ENCODE measurements around the gene UST.
"Not testable (repeated sequence)": the region's sequence is repeated elsewhere in the genome, so short reads cannot be mapped to it uniquely, and the experiment has no call there.

Gene UST

DNA sequence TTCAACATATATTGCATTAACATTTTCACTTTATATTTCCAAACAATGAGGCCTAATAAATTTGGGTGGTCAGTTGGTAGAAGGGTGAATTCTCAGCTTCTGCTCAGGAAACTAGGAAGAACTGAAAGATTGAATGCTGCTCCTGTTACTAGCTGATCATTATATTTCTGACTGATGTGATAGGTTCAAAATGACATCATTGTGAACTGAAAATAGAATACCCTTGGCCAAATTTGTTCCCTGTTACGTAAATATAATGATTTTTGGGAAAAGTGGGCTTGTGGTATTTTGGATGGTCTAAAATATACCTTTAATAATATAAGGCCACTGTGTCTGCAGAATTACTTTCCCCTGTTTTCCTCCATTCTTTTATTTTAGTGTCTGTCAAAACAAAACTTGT is 2.8 kb downstream of the UST start:
- no peaks in the 10 kb centered on the region for H3K36me3 ChIP-seq (ENCODE audit: low read length)
- no peaks in the 10 kb centered on the region for H4K20me1 ChIP-seq (ENCODE audit: low read depth, low read length)
- H3K27me3 ChIP-seq (ENCODE audit: low read length) = no peaks in the 10 kb centered on the region
- no peaks in the 10 kb centered on the region for H3F3A ChIP-seq (ENCODE audit: insufficient read depth)
- no peak overlapping the region for H3K9ac ChIP-seq (ENCODE audit: low read length)
- TF ChIP-seq EZH2phosphoT487 (conservative IDR thresholded peaks at IDR 0.05; ENCODE audit: low read length) = no peak
- TF ChIP-seq, protein P1, sequence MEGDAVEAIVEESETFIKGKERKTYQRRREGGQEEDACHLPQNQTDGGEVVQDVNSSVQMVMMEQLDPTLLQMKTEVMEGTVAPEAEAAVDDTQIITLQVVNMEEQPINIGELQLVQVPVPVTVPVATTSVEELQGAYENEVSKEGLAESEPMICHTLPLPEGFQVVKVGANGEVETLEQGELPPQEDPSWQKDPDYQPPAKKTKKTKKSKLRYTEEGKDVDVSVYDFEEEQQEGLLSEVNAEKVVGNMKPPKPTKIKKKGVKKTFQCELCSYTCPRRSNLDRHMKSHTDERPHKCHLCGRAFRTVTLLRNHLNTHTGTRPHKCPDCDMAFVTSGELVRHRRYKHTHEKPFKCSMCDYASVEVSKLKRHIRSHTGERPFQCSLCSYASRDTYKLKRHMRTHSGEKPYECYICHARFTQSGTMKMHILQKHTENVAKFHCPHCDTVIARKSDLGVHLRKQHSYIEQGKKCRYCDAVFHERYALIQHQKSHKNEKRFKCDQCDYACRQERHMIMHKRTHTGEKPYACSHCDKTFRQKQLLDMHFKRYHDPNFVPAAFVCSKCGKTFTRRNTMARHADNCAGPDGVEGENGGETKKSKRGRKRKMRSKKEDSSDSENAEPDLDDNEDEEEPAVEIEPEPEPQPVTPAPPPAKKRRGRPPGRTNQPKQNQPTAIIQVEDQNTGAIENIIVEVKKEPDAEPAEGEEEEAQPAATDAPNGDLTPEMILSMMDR (IDR thresholded peaks at IDR 0.05; ENCODE audit: insufficient read depth, low read length, poor library complexity, severe bottlenecking) = no peak
- H3K4me3 ChIP-seq (ENCODE audit: insufficient read depth, low read length, poor library complexity, severe bottlenecking) = no peak overlapping the region
- H3K27ac ChIP-seq (ENCODE audit: low read depth, low read length) = no peak overlapping the region
- no peaks in the 10 kb centered on the region for H3K9me3 ChIP-seq (ENCODE audit: insufficient read depth, low read length)
- H3K4me2 ChIP-seq (ENCODE audit: low read depth, low read length, poor library complexity, severe bottlenecking) = no peak overlapping the region
- H3K9me2 ChIP-seq (replicated peaks; ENCODE audit: insufficient read depth, low read length) = no peaks in the 10 kb centered on the region
- H2AFZ ChIP-seq (ENCODE audit: low read depth, low read length, severe bottlenecking) = no peak overlapping the region
- H3K79me2 ChIP-seq (ENCODE audit: insufficient read depth, low read length) = no peaks in the 10 kb centered on the region

DNA sequence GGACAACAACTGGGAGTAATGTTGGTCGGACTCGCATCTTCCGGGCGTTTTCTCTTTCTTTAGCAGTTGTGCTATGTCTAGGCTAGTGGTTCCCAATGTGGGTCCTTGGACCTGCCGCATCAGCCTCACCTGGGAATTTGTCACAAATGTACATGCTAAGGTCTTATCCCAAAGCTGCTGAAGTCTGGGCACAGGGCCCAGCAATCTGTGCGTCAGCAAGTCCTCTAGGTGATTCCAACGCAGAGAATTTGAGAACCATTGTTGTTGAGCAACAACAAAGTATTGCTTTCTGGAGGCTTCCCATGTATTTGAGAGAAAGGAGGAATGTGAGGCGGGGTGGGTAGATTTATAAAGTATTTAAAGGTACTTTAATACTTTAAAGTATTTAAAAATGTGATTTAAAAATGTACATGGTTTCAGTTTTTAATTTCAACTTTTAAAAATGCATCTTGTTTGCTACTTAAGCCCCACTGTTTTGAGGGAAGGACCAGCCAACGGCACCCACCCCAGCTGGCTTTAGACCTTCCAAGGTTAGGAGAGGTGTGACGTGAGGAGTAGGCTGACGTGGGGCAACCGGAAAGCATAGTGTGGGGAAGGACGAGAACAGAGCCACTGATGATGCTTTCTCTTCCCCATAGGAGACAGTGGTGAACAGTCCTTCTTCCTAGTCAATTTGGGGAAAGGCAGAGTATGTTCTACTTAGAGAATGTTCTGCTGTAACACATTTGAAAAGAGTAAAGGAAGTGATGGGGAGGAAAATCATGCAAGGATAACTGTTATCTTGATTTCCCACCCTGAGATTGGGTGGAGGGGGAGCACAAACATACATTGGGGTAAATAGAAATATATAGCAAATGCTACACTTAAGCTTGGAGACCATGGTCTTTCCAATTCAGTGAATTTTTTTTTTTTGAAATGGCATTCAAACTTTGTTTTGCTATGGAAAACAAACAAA is 4.3 kb downstream of the UST start:
- no peaks in the 10 kb centered on the region for H3K27me3 ChIP-seq (ENCODE audit: low read length)
- no peaks in the 10 kb centered on the region for H3K79me2 ChIP-seq (ENCODE audit: insufficient read depth, low read length)
- no peaks in the 10 kb centered on the region for H3F3A ChIP-seq (ENCODE audit: insufficient read depth)
- no peak overlapping the region for H3K4me2 ChIP-seq (ENCODE audit: low read depth, low read length, poor library complexity, severe bottlenecking)
- H4K20me1 ChIP-seq (ENCODE audit: low read depth, low read length) = no peaks in the 10 kb centered on the region
- no peak overlapping the region for H3K27ac ChIP-seq (ENCODE audit: low read depth, low read length)
- H3K9ac ChIP-seq (ENCODE audit: low read length) = no peak overlapping the region
- H3K36me3 ChIP-seq (ENCODE audit: low read length) = no peaks in the 10 kb centered on the region
- no peaks in the 10 kb centered on the region for H3K9me2 ChIP-seq (replicated peaks; ENCODE audit: insufficient read depth, low read length)
- TF ChIP-seq, protein P1 (IDR thresholded peaks at IDR 0.05; ENCODE audit: insufficient read depth, low read length, poor library complexity, severe bottlenecking) = no peak
- no peak for TF ChIP-seq EZH2phosphoT487 (conservative IDR thresholded peaks at IDR 0.05; ENCODE audit: low read length)
- no peak overlapping the region for H3K4me3 ChIP-seq (ENCODE audit: insufficient read depth, low read length, poor library complexity, severe bottlenecking)
- no peaks in the 10 kb centered on the region for H3K9me3 ChIP-seq (ENCODE audit: insufficient read depth, low read length)
- H2AFZ ChIP-seq (ENCODE audit: low read depth, low read length, severe bottlenecking) = no peak overlapping the region

DNA sequence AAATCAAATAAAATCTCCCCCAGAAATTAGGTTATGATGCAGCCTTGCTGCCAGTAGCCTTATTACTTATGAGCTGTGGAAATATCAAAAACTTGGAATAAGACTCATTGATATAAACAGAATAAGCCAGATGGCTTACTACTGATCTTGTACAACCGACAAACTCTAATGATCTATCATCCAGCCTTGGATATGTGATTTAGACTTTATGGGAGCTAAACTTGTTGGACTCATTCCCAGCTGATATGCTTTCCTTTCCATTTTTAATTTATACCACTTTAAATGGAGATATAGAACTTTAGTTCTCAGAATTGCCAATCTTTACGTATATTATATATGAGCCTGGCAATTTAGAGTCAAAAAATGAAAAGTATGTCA is 5.0 kb downstream of the UST start:
- H3K9me2 ChIP-seq (replicated peaks; ENCODE audit: insufficient read depth, low read length) = no peaks in the 10 kb centered on the region
- no peak overlapping the region for H3K4me2 ChIP-seq (ENCODE audit: low read depth, low read length, poor library complexity, severe bottlenecking)
- H3F3A ChIP-seq (ENCODE audit: insufficient read depth) = no peaks in the 10 kb centered on the region
- no peaks in the 10 kb centered on the region for H3K79me2 ChIP-seq (ENCODE audit: insufficient read depth, low read length)
- H3K27me3 ChIP-seq (ENCODE audit: low read length) = no peaks in the 10 kb centered on the region
- H2AFZ ChIP-seq (ENCODE audit: low read depth, low read length, severe bottlenecking) = no peak overlapping the region
- H3K9me3 ChIP-seq (ENCODE audit: insufficient read depth, low read length) = no peaks in the 10 kb centered on the region
- no peak for TF ChIP-seq EZH2phosphoT487 (conservative IDR thresholded peaks at IDR 0.05; ENCODE audit: low read length)
- TF ChIP-seq, protein P1 (IDR thresholded peaks at IDR 0.05; ENCODE audit: insufficient read depth, low read length, poor library complexity, severe bottlenecking) = no peak
- H3K36me3 ChIP-seq (ENCODE audit: low read length) = no peaks in the 10 kb centered on the region
- H3K4me3 ChIP-seq (ENCODE audit: insufficient read depth, low read length, poor library complexity, severe bottlenecking) = no peak overlapping the region
- no peaks in the 10 kb centered on the region for H4K20me1 ChIP-seq (ENCODE audit: low read depth, low read length)
- H3K27ac ChIP-seq (ENCODE audit: low read depth, low read length) = no peak overlapping the region
- no peak overlapping the region for H3K9ac ChIP-seq (ENCODE audit: low read length)

DNA sequence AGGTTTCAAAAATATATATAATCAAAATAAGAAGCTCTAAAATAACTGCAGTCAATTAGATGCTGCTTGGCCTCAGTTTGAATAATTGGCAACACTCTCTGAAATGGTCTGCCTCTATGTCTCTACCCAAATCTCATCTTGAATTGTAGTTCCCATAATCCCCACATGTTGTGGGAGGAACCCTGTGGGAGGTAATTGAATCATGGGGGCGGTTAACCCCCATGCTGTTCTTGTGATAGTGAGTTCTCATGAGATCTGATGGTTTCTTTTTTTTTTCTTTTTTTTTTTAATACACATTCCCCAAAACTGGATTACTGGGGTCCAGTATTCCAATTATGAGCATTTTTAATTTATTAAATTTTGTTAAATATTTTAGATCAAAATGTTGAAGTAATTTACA is 8.5 kb downstream of the UST start:
- not testable (repeated sequence) for H2AFZ ChIP-seq (ENCODE audit: low read depth, low read length, severe bottlenecking); H3K36me3 ChIP-seq (ENCODE audit: low read length); H4K20me1 ChIP-seq (ENCODE audit: low read depth, low read length); H3K4me3 ChIP-seq (ENCODE audit: insufficient read depth, low read length, poor library complexity, severe bottlenecking); H3K27ac ChIP-seq (ENCODE audit: low read depth, low read length); H3K9ac ChIP-seq (ENCODE audit: low read length); H3K9me2 ChIP-seq (replicated peaks; ENCODE audit: insufficient read depth, low read length); H3K79me2 ChIP-seq (ENCODE audit: insufficient read depth, low read length); H3F3A ChIP-seq (ENCODE audit: insufficient read depth); H3K27me3 ChIP-seq (ENCODE audit: low read length); H3K4me2 ChIP-seq (ENCODE audit: low read depth, low read length, poor library complexity, severe bottlenecking); H3K9me3 ChIP-seq (ENCODE audit: insufficient read depth, low read length)

Measured in SU-DHL-6 (cell line).